Gastroesophageal sphincter (tissue), 3 donors: ENCODE data around the gene NRXN3.

ENCODE experiments used
- EP300 ChIP-seq: sonication (generic); formaldehyde crosslinking; IDR thresholded peaks from one replicate; pipeline ENCODE4 v1.6.1; 2017; ENCODE audit warnings: antibody characterized with exemption, mild to moderate bottlenecking
- POLR2A ChIP-seq, 2 donors: fragments of 450-650 bp; IDR thresholded peaks; one replicate each; pipeline ENCODE4 v1.6.1; 2017; ENCODE audit warnings: antibody characterized with exemption in 2 of 2, mild to moderate bottlenecking in 2 of 2, moderate library complexity in 1 of 2
- POLR2AphosphoS5 ChIP-seq: sonication (generic); formaldehyde crosslinking; IDR thresholded peaks from one replicate; pipeline ENCODE4 v1.6.1; 2017; ENCODE audit warnings: antibody characterized with exemption
- TF ChIP-seq, protein P1 (sequence below), 4 experiments: fragments of 200-600 bp in 2 of 4; fragments of 450-650 bp in 2 of 4; sonication (generic) in 1 of 4; IDR thresholded peaks; one replicate each; pipeline ENCODE4 v1.5.1; 2017 to 2019; ENCODE audit warnings: antibody characterized with exemption in 4 of 4, mild to moderate bottlenecking in 2 of 4, moderate library complexity in 2 of 4

DNA sequence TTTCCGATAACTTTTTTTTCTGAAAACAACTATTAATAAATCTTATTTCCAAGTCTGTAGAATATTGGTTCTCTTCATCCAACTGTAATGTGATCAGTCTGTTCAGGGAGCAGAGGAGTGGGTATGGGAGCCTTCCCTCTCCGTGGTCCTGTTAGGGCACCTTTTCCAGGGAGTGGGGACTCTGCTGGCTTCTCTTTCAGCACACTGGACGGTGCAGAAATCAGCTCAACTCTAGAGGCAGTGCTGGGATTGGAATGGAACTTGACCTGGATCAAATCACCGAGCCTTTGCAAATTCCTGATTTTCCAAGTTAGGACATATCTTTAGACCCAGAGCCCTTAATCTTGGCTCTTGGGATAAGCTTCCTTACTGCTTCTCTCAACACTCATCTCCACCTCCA lies 1410.7 kb downstream of the NRXN3 start:
- TF ChIP-seq, protein P1, sequence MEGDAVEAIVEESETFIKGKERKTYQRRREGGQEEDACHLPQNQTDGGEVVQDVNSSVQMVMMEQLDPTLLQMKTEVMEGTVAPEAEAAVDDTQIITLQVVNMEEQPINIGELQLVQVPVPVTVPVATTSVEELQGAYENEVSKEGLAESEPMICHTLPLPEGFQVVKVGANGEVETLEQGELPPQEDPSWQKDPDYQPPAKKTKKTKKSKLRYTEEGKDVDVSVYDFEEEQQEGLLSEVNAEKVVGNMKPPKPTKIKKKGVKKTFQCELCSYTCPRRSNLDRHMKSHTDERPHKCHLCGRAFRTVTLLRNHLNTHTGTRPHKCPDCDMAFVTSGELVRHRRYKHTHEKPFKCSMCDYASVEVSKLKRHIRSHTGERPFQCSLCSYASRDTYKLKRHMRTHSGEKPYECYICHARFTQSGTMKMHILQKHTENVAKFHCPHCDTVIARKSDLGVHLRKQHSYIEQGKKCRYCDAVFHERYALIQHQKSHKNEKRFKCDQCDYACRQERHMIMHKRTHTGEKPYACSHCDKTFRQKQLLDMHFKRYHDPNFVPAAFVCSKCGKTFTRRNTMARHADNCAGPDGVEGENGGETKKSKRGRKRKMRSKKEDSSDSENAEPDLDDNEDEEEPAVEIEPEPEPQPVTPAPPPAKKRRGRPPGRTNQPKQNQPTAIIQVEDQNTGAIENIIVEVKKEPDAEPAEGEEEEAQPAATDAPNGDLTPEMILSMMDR (IDR thresholded peaks at IDR 0.05) = no peak
- no peak for TF ChIP-seq POLR2AphosphoS5
- TF ChIP-seq POLR2A (IDR thresholded peaks at IDR 0.05) = no peak
- no peak for TF ChIP-seq EP300
